Spinal cord (tissue), 10 donors: ENCODE measurements around the gene JHY. TPM values are rescaled to one million over a fixed set of nuclear protein-coding genes. Genes with fewer than 3 reads are reported as not detected.

Experiments used
- DNase-seq, 6 donors: peaks; one replicate each; pipeline versions ENCODE4 v3.0.0 to v3.0.0-alpha.2; 2013 to 2015; ENCODE audit warnings: low spot score in 6 of 6, low read depth in 4 of 6
- H3K27ac ChIP-seq: one replicate; pipeline ENCODE4 v1.5.1; 2013; ENCODE audit warnings: low read depth, low read length, control low read depth
- H3K27me3 ChIP-seq: one replicate; pipeline ENCODE4 v1.6.1; 2013; ENCODE audit warnings: low read length; ENCODE audit not compliant: control insufficient read depth, insufficient read depth
- H3K36me3 ChIP-seq: one replicate; pipeline ENCODE4 v1.6.1; 2013; ENCODE audit warnings: low read length; ENCODE audit not compliant: control insufficient read depth, insufficient read depth
- H3K4me1 ChIP-seq: one replicate; pipeline ENCODE4 v1.6.1; 2013; ENCODE audit warnings: low read length; ENCODE audit not compliant: control insufficient read depth, insufficient read depth
- H3K4me3 ChIP-seq: one replicate; pipeline ENCODE4 v1.5.1; 2013; ENCODE audit warnings: low read depth, low read length, control low read depth
- H3K9me3 ChIP-seq: one replicate; pipeline ENCODE4 v1.6.1; 2013; ENCODE audit warnings: low read length; ENCODE audit not compliant: control insufficient read depth, insufficient read depth
- WGBS: methylation state at CpG from one replicate; pipeline ENCODE4 v1.1.5; 2013; ENCODE audit warnings: missing lambda C conversion rate; ENCODE audit not compliant: insufficient coverage; 5-methylcytosine and 5-hydroxymethylcytosine counted together
- long read RNA-seq, 4 donors: transcript quantifications; one replicate each; lab custom pipeline, GENCODE V29; 2026
- polyA plus RNA-seq, 2 donors: library from polyadenylated mRNA; unstranded; fragments of 120-200 nt; gene quantifications; one replicate each; pipeline ENCODE4 v1.2.1, GENCODE V29; 2013; ENCODE audit not compliant: insufficient read length in 2 of 2
- total RNA-seq, 2 donors: library from RNA; depleted of rRNA in 1 of 2; stranded (reverse); fragments of 120-200 nt in 1 of 2; fragments of >200 nt in 1 of 2; gene quantifications; one replicate each; pipeline versions ENCODE4 v1.2.3 to v1.2.4, GENCODE V29; 2013 to 2014
- donor health status: healthy.

The JHY gene
- total RNA-seq = 10 to 100 TPM; 10.6 to 14.8 TPM
- polyA plus RNA-seq = 10 to 100 TPM in 1 of 2 donors, 1 to 10 TPM in 1; 9.5 to 11.5 TPM
- long read RNA-seq, donor 1, partial matches to known transcripts = 2,403 of 2,471 reads
- long read RNA-seq, donor 1, other reads (novel, unspliced or antisense) = 67 of 2,471 reads
- long read RNA-seq, donor 2 = 0 reads
- long read RNA-seq, donor 3, partial matches to known transcripts = 0 of 1 reads
- long read RNA-seq, donor 3, other reads (novel, unspliced or antisense) = 0 of 1 reads
- long read RNA-seq, donor 4 = 0 reads

GRCh38 chr11:122882189-122882856, at the start of gene JHY:
JHY (plus strand) TSS chr11:122882759; CDS start chr11:122885850, 3,091 bp downstream.
- WGBS = under 1% methylated on average over 25 of the region's 39 CpGs
- DNase-seq = peak in 3 of 6 donors; percentile 23 to 70 (median 64)
- Histone ChIP-seq H3K27me3 (peaks cover 2% of the 10 kb centered on the region), H3K4me1 (peaks cover 7% of the 10 kb centered on the region), H3K9me3 (no peaks in the 10 kb centered on the region), H3K27ac (peak within 1 kb of the TSS; percentile 87), H3K36me3 (no peaks in the 10 kb centered on the region), H3K4me3 (peak within 1 kb of the TSS; percentile 71)

- Histone ChIP-seq H3K27me3 (no peaks in the 10 kb centered on the region), H3K4me1 (no peaks in the 10 kb centered on the region), H3K27ac (no peak overlapping the region), H3K4me3 (no peak overlapping the region), H3K9me3 (no peaks in the 10 kb centered on the region), H3K36me3 (no peaks in the 10 kb centered on the region)
- no CpG with 5 or more reads among the region's 7 CpGs for WGBS
- no peak for DNase-seq
Observed at GRCh38 chr11:122833846-122834464, 48.6 kb upstream of the JHY start.

- Histone ChIP-seq H3K27me3 (no peaks in the 10 kb centered on the region), H3K36me3 (no peaks in the 10 kb centered on the region), H3K9me3 (no peaks in the 10 kb centered on the region), H3K4me1 (no peaks in the 10 kb centered on the region), H3K4me3 (no peak overlapping the region), H3K27ac (no peak overlapping the region)
- DNase-seq = no peak
Observed at GRCh38 chr11:122836916-122837315, 45.6 kb upstream of the JHY start.

GRCh38 chr11:122837528-122838346, 44.8 kb upstream of the JHY start:
- Histone ChIP-seq H3K27me3 (no peaks in the 10 kb centered on the region), H3K4me1 (no peaks in the 10 kb centered on the region), H3K36me3 (no peaks in the 10 kb centered on the region), H3K9me3 (no peaks in the 10 kb centered on the region), H3K27ac (no peak overlapping the region), H3K4me3 (no peak overlapping the region)
- WGBS = 88% methylated on average over 2 of the region's 4 CpGs
- DNase-seq = no peak

GRCh38 chr11:122843281-122844141, 39.0 kb upstream of the JHY start:
- Histone ChIP-seq H3K27ac (no peak overlapping the region), H3K9me3 (no peaks in the 10 kb centered on the region), H3K36me3 (no peaks in the 10 kb centered on the region), H3K4me3 (no peak overlapping the region), H3K27me3 (no peaks in the 10 kb centered on the region), H3K4me1 (no peaks in the 10 kb centered on the region)
- WGBS = 75% methylated on average over 2 of the region's 10 CpGs
- DNase-seq = no peak

GRCh38 chr11:122847466-122847865, 35.1 kb upstream of the JHY start:
- Histone ChIP-seq H3K9me3 (no peaks in the 10 kb centered on the region), H3K4me1 (no peaks in the 10 kb centered on the region), H3K27me3 (no peaks in the 10 kb centered on the region), H3K4me3 (no peak overlapping the region), H3K27ac (no peak overlapping the region), H3K36me3 (no peaks in the 10 kb centered on the region)
- no peak for DNase-seq
- 100% methylated on average over 1 of the region's 1 CpG for WGBS

- no CpG with 5 or more reads among the region's 1 CpG for WGBS
- Histone ChIP-seq H3K4me1 (no peaks in the 10 kb centered on the region), H3K27me3 (no peaks in the 10 kb centered on the region), H3K36me3 (no peaks in the 10 kb centered on the region), H3K27ac (no peak overlapping the region), H3K9me3 (no peaks in the 10 kb centered on the region), H3K4me3 (no peak overlapping the region)
- no peak for DNase-seq
Observed at GRCh38 chr11:122848186-122848585, 34.4 kb upstream of the JHY start.

GRCh38 chr11:122850076-122850631, 32.4 kb upstream of the JHY start:
- DNase-seq = no peak
- no peaks in the 10 kb centered on the region for H3K9me3 ChIP-seq

More at GRCh38 chr11:122850076-122850631, 32.4 kb upstream of the JHY start:
- no peaks in the 10 kb centered on the region for H3K27me3 ChIP-seq
- H3K36me3 ChIP-seq = no peaks in the 10 kb centered on the region
- no peak overlapping the region for H3K27ac ChIP-seq
- no peak overlapping the region for H3K4me3 ChIP-seq
- WGBS = 40% methylated on average over 1 of the region's 7 CpGs
- H3K4me1 ChIP-seq = no peaks in the 10 kb centered on the region
